Dendritic cell treated with granulocyte-macrophage colony-stimulating factor and Interleukin-4, amounts not matched to agents 40 ng/mL and 50 ng/mL, for 4 days (primary cell): Measurements from ENCODE around the gene CBFA2T3.

Experiments used
- H3K27ac Mint-ChIP-seq: one replicate; pipeline ENCODE4 v1.8.0; 2022; ENCODE audit warnings: mild to moderate bottlenecking, mixed read lengths
- H3K27me3 Mint-ChIP-seq: one replicate; pipeline ENCODE4 v1.8.0; 2022; ENCODE audit warnings: mild to moderate bottlenecking, mixed read lengths
- H3K36me3 Mint-ChIP-seq: one replicate; pipeline ENCODE4 v1.8.0; 2022; ENCODE audit warnings: low read depth, mixed read lengths
- H3K4me1 Mint-ChIP-seq: one replicate; pipeline ENCODE4 v1.8.0; 2022; ENCODE audit warnings: low read depth, mixed read lengths
- H3K4me3 Mint-ChIP-seq: one replicate; pipeline ENCODE4 v1.8.0; 2022; ENCODE audit warnings: mild to moderate bottlenecking, moderate library complexity, mixed read lengths
- H3K9me3 Mint-ChIP-seq: one replicate; pipeline ENCODE4 v1.8.0; 2022; ENCODE audit warnings: mixed read lengths
- intact Hi-C: fragments of 100-400 bp; cut with micrococcal nuclease; formaldehyde crosslinking; loops from one replicate; pipeline ENCODE4 v1.15.0; 2022

CBFA2T3 gene

GRCh38 chr16:88941913-88942909, 34.8 kb downstream of the CBFA2T3 start:
- Mint-ChIP-seq H3K27ac (no peak overlapping the region), H3K4me3 (peak overlapping the region; percentile 62), H3K36me3 (peaks cover 10% of the 10 kb centered on the region), H3K4me1 (peaks cover 59% of the 10 kb centered on the region), H3K9me3 (no peaks in the 10 kb centered on the region), H3K27me3 (peaks cover 50% of the 10 kb centered on the region)
- intact Hi-C loops: loop anchor here (5.0 to 10.0 kb wide), 2 partner anchors 173 to 225 kb away; no protein-coding TSS in a partner anchor

GRCh38 chr16:88940862-88941817, 35.9 kb downstream of the CBFA2T3 start:
- peak overlapping the region; percentile 69 for H3K27ac Mint-ChIP-seq
- intact Hi-C loops: loop anchor here (5.0 to 10.0 kb wide), 2 partner anchors 174 to 226 kb away; no protein-coding TSS in a partner anchor
- H3K4me1 Mint-ChIP-seq: peaks cover 63% of the 10 kb centered on the region
- H3K36me3 Mint-ChIP-seq: peaks cover 10% of the 10 kb centered on the region
- H3K9me3 Mint-ChIP-seq: no peaks in the 10 kb centered on the region
- H3K27me3 Mint-ChIP-seq: peaks cover 45% of the 10 kb centered on the region
- peak overlapping the region; percentile 75 for H3K4me3 Mint-ChIP-seq

GRCh38 chr16:88939972-88940861, 36.8 kb downstream of the CBFA2T3 start:
- Mint-ChIP-seq H3K4me1 (peaks cover 64% of the 10 kb centered on the region), H3K27me3 (peaks cover 38% of the 10 kb centered on the region), H3K9me3 (no peaks in the 10 kb centered on the region), H3K27ac (peak overlapping the region; percentile 69), H3K36me3 (peaks cover 10% of the 10 kb centered on the region), H3K4me3 (peak overlapping the region; percentile 75)
- intact Hi-C loops: loop anchor here (5.0 to 10.0 kb wide), 4 partner anchors 32 to 227 kb away; partner anchors contain the start of gene APRT

- no peaks in the 10 kb centered on the region for H3K9me3 Mint-ChIP-seq
- intact Hi-C loops: loop anchor here (5.0 kb wide), 2 partner anchors 33 to 127 kb away; partner anchors contain the start of gene APRT
- peaks cover 11% of the 10 kb centered on the region for H3K36me3 Mint-ChIP-seq
- peaks cover 59% of the 10 kb centered on the region for H3K4me1 Mint-ChIP-seq
- peak overlapping the region; percentile 75 for H3K4me3 Mint-ChIP-seq
- H3K27ac Mint-ChIP-seq: peak overlapping the region; percentile 69
- peaks cover 36% of the 10 kb centered on the region for H3K27me3 Mint-ChIP-seq
These were observed 37.6 kb downstream of the CBFA2T3 start for GRCh38 chr16:88939245-88939971.

- Mint-ChIP-seq H3K4me1 (peaks cover 63% of the 10 kb centered on the region), H3K4me3 (peak overlapping the region; percentile 75), H3K9me3 (no peaks in the 10 kb centered on the region), H3K27ac (peak overlapping the region; percentile 69), H3K27me3 (peaks cover 38% of the 10 kb centered on the region), H3K36me3 (peaks cover 15% of the 10 kb centered on the region)
- intact Hi-C loops: loop anchor here (5.0 kb wide), 2 partner anchors 33 to 127 kb away; partner anchors contain the start of gene APRT
These were observed 38.2 kb downstream of the CBFA2T3 start for GRCh38 chr16:88938777-88939244.

- H3K27me3 Mint-ChIP-seq: peaks cover 33% of the 10 kb centered on the region
- intact Hi-C loops: loop anchor here (5.0 kb wide), 2 partner anchors 34 to 126 kb away; partner anchors contain the start of gene APRT
- no peak overlapping the region for H3K4me3 Mint-ChIP-seq
- no peaks in the 10 kb centered on the region for H3K9me3 Mint-ChIP-seq
- H3K27ac Mint-ChIP-seq: no peak overlapping the region
- H3K36me3 Mint-ChIP-seq: peaks cover 9% of the 10 kb centered on the region
- H3K4me1 Mint-ChIP-seq: peaks cover 65% of the 10 kb centered on the region
These were observed 38.8 kb downstream of the CBFA2T3 start for GRCh38 chr16:88938119-88938776.

- no peaks in the 10 kb centered on the region for H3K9me3 Mint-ChIP-seq
- H3K27me3 Mint-ChIP-seq: peaks cover 26% of the 10 kb centered on the region
- peaks cover 5% of the 10 kb centered on the region for H3K36me3 Mint-ChIP-seq
- peak overlapping the region; percentile 98 for H3K27ac Mint-ChIP-seq
- H3K4me1 Mint-ChIP-seq: peaks cover 62% of the 10 kb centered on the region
- intact Hi-C loops: loop anchor here (2.0 to 5.0 kb wide), 3 partner anchors 14 to 125 kb away; partner anchors contain the start of gene APRT
- H3K4me3 Mint-ChIP-seq: peak overlapping the region; percentile 72
These were observed 39.8 kb downstream of the CBFA2T3 start for GRCh38 chr16:88937206-88937621.

GRCh38 chr16:88936556-88937205, 40.3 kb downstream of the CBFA2T3 start:
- Mint-ChIP-seq H3K36me3 (peaks cover 5% of the 10 kb centered on the region), H3K4me3 (peak overlapping the region; percentile 72), H3K4me1 (peaks cover 64% of the 10 kb centered on the region), H3K27me3 (peaks cover 24% of the 10 kb centered on the region), H3K27ac (peak overlapping the region; percentile 98), H3K9me3 (no peaks in the 10 kb centered on the region)
- intact Hi-C loops: loop anchor here (2.0 to 5.0 kb wide), 3 partner anchors 14 to 124 kb away; partner anchors contain the start of gene APRT

GRCh38 chr16:88936008-88936555, 40.9 kb downstream of the CBFA2T3 start:
- peaks cover 5% of the 10 kb centered on the region for H3K36me3 Mint-ChIP-seq
- H3K27ac Mint-ChIP-seq: peak overlapping the region; percentile 98
- intact Hi-C loops: loop anchor here (2.0 to 5.0 kb wide), 3 partner anchors 13 to 124 kb away; partner anchors contain the start of gene APRT
- H3K4me3 Mint-ChIP-seq: peak overlapping the region; percentile 72
- H3K4me1 Mint-ChIP-seq: peaks cover 69% of the 10 kb centered on the region
- no peaks in the 10 kb centered on the region for H3K9me3 Mint-ChIP-seq
- H3K27me3 Mint-ChIP-seq: peaks cover 24% of the 10 kb centered on the region

- Mint-ChIP-seq H3K4me3 (no peak overlapping the region), H3K36me3 (peaks cover 5% of the 10 kb centered on the region)
- intact Hi-C loops: no loop called here
These were observed 42.8 kb downstream of the CBFA2T3 start for GRCh38 chr16:88934066-88934667.

More at GRCh38 chr16:88934066-88934667, 42.8 kb downstream of the CBFA2T3 start:
- H3K27me3 Mint-ChIP-seq: peaks cover 9% of the 10 kb centered on the region
- peaks cover 61% of the 10 kb centered on the region for H3K4me1 Mint-ChIP-seq
- H3K27ac Mint-ChIP-seq: no peak overlapping the region
- H3K9me3 Mint-ChIP-seq: no peaks in the 10 kb centered on the region
